Measurements from ENCODE around the gene NYAP2. TPM values are rescaled to one million over a fixed set of nuclear protein-coding genes. Genes with fewer than 3 reads are reported as not detected.

Gene NYAP2
- total RNA-seq, 2 experiments from 2014 or later = not detected

- no peaks in the 10 kb centered on the region for H3K9me3 Mint-ChIP-seq
- no peak for DNase-seq
- CTCF ChIA-PET = no interaction called here
- H3K36me3 Mint-ChIP-seq = no peaks in the 10 kb centered on the region
- peaks cover 8% of the 10 kb centered on the region for H3K27me3 Mint-ChIP-seq
- POLR2A ChIA-PET = no interaction called here
- intact Hi-C loops (cut with micrococcal nuclease) = no loop called here
- H3K4me3 Mint-ChIP-seq = no peak overlapping the region
- H3K27ac Mint-ChIP-seq = no peak overlapping the region
- H3K4me1 Mint-ChIP-seq (ENCODE audit: low read depth) = no peaks in the 10 kb centered on the region
Measured at GRCh38 chr2:225437319-225437718, 37.8 kb downstream of the NYAP2 start.

- ChIA-PET POLR2A (no interaction called here), CTCF (no interaction called here)
- Mint-ChIP-seq H3K36me3 (no peaks in the 10 kb centered on the region), H3K4me1 (ENCODE audit: low read depth) (no peaks in the 10 kb centered on the region), H3K27ac (no peak overlapping the region), H3K27me3 (peaks cover 13% of the 10 kb centered on the region), H3K9me3 (no peaks in the 10 kb centered on the region), H3K4me3 (no peak overlapping the region)
- DNase-seq = no peak
- intact Hi-C loops (cut with micrococcal nuclease) = no loop called here
Measured at GRCh38 chr2:225438248-225438647, 38.7 kb downstream of the NYAP2 start.

GRCh38 chr2:225452677-225453076, 53.2 kb downstream of the NYAP2 start:
- CTCF ChIA-PET = interaction anchor here (1.1 kb wide), 1 partner anchor 50 kb away, joined by 3 read pairs; no protein-coding TSS in a partner anchor
- Mint-ChIP-seq H3K27me3 (peaks cover 1% of the 10 kb centered on the region), H3K36me3 (no peaks in the 10 kb centered on the region), H3K4me1 (ENCODE audit: low read depth) (no peaks in the 10 kb centered on the region), H3K27ac (no peak overlapping the region), H3K4me3 (no peak overlapping the region), H3K9me3 (no peaks in the 10 kb centered on the region)
- POLR2A ChIA-PET = no interaction called here
- DNase-seq = no peak
- intact Hi-C loops (cut with micrococcal nuclease) = no loop called here

- intact Hi-C loops (cut with micrococcal nuclease) = no loop called here
- Mint-ChIP-seq H3K9me3 (no peaks in the 10 kb centered on the region), H3K4me3 (no peak overlapping the region), H3K27me3 (peaks cover 6% of the 10 kb centered on the region), H3K36me3 (no peaks in the 10 kb centered on the region), H3K4me1 (ENCODE audit: low read depth) (no peaks in the 10 kb centered on the region), H3K27ac (no peak overlapping the region)
- CTCF ChIA-PET = no interaction called here
- POLR2A ChIA-PET = no interaction called here
- DNase-seq = no peak
Measured at GRCh38 chr2:225454412-225454811, 54.9 kb downstream of the NYAP2 start.

GRCh38 chr2:225456619-225457260, 57.2 kb downstream of the NYAP2 start:
- CTCF ChIA-PET = no interaction called here
- Mint-ChIP-seq H3K27ac (no peak overlapping the region), H3K9me3 (no peaks in the 10 kb centered on the region), H3K4me1 (ENCODE audit: low read depth) (no peaks in the 10 kb centered on the region), H3K4me3 (no peak overlapping the region), H3K27me3 (peaks cover 10% of the 10 kb centered on the region), H3K36me3 (no peaks in the 10 kb centered on the region)
- intact Hi-C loops (cut with micrococcal nuclease) = no loop called here
- no peak for DNase-seq
- POLR2A ChIA-PET = no interaction called here

- CTCF ChIA-PET = no interaction called here
- no peak overlapping the region for H3K27ac Mint-ChIP-seq
- POLR2A ChIA-PET = no interaction called here
- no peaks in the 10 kb centered on the region for H3K36me3 Mint-ChIP-seq
- peaks cover 10% of the 10 kb centered on the region for H3K27me3 Mint-ChIP-seq
- intact Hi-C loops (cut with micrococcal nuclease) = no loop called here
- H3K4me3 Mint-ChIP-seq = no peak overlapping the region
- H3K4me1 Mint-ChIP-seq (ENCODE audit: low read depth) = no peaks in the 10 kb centered on the region
- DNase-seq = no peak
- H3K9me3 Mint-ChIP-seq = no peaks in the 10 kb centered on the region
Measured at GRCh38 chr2:225457482-225457881, 58.0 kb downstream of the NYAP2 start.

- H3K36me3 Mint-ChIP-seq = no peaks in the 10 kb centered on the region
- no peak overlapping the region for H3K4me3 Mint-ChIP-seq
- POLR2A ChIA-PET = no interaction called here
- no peak overlapping the region for H3K27ac Mint-ChIP-seq
- CTCF ChIA-PET = interaction anchor here (0.6 kb wide), 1 partner anchor 11 kb away, joined by 3 read pairs; no protein-coding TSS in a partner anchor
- no peaks in the 10 kb centered on the region for H3K9me3 Mint-ChIP-seq
- H3K27me3 Mint-ChIP-seq = peaks cover 10% of the 10 kb centered on the region
- intact Hi-C loops (cut with micrococcal nuclease) = no loop called here
- no peaks in the 10 kb centered on the region for H3K4me1 Mint-ChIP-seq (ENCODE audit: low read depth)
- no peak for DNase-seq
Measured at GRCh38 chr2:225458431-225459117, 59.1 kb downstream of the NYAP2 start.

- DNase-seq = no peak
- CTCF ChIA-PET = no interaction called here
- POLR2A ChIA-PET = no interaction called here
- Mint-ChIP-seq H3K9me3 (no peaks in the 10 kb centered on the region), H3K27me3 (peaks cover 8% of the 10 kb centered on the region), H3K27ac (no peak overlapping the region), H3K4me3 (no peak overlapping the region), H3K4me1 (ENCODE audit: low read depth) (peaks cover 16% of the 10 kb centered on the region), H3K36me3 (no peaks in the 10 kb centered on the region)
- intact Hi-C loops (cut with micrococcal nuclease) = loop anchor here (10.0 kb wide), 1 partner anchor 458 kb away; no protein-coding TSS in a partner anchor
Measured at GRCh38 chr2:225462417-225462816, 62.9 kb downstream of the NYAP2 start.

- Mint-ChIP-seq H3K27ac (no peak overlapping the region), H3K9me3 (no peaks in the 10 kb centered on the region), H3K4me3 (no peak overlapping the region), H3K4me1 (ENCODE audit: low read depth) (peaks cover 16% of the 10 kb centered on the region), H3K36me3 (no peaks in the 10 kb centered on the region), H3K27me3 (peaks cover 8% of the 10 kb centered on the region)
- no peak for DNase-seq
- ChIA-PET CTCF (no interaction called here), POLR2A (no interaction called here)
- intact Hi-C loops (cut with micrococcal nuclease) = loop anchor here (10.0 kb wide), 1 partner anchor 458 kb away; no protein-coding TSS in a partner anchor
Measured at GRCh38 chr2:225462945-225463344, 63.4 kb downstream of the NYAP2 start.

GRCh38 chr2:225463449-225463848, 63.9 kb downstream of the NYAP2 start:
- intact Hi-C loops (cut with micrococcal nuclease) = loop anchor here (10.0 kb wide), 1 partner anchor 459 kb away; no protein-coding TSS in a partner anchor
- Mint-ChIP-seq H3K27ac (no peak overlapping the region), H3K9me3 (no peaks in the 10 kb centered on the region)

GRCh38 chr2:225464346-225465025, 65.0 kb downstream of the NYAP2 start:
- no peaks in the 10 kb centered on the region for H3K9me3 Mint-ChIP-seq
- POLR2A ChIA-PET = no interaction called here
- H3K4me1 Mint-ChIP-seq (ENCODE audit: low read depth) = peaks cover 16% of the 10 kb centered on the region
- CTCF ChIA-PET = no interaction called here
- H3K4me3 Mint-ChIP-seq = peak overlapping the region; percentile 42
- no peak overlapping the region for H3K27ac Mint-ChIP-seq
- no peaks in the 10 kb centered on the region for H3K36me3 Mint-ChIP-seq
- intact Hi-C loops (cut with micrococcal nuclease) = loop anchor here (10.0 kb wide), 1 partner anchor 460 kb away; no protein-coding TSS in a partner anchor
- DNase-seq = no peak
- H3K27me3 Mint-ChIP-seq = peaks cover 4% of the 10 kb centered on the region

More at GRCh38 chr2:225463449-225463848, 63.9 kb downstream of the NYAP2 start:
- CTCF ChIA-PET = no interaction called here
- DNase-seq = no peak
- no peaks in the 10 kb centered on the region for H3K36me3 Mint-ChIP-seq
- H3K4me1 Mint-ChIP-seq (ENCODE audit: low read depth) = peaks cover 16% of the 10 kb centered on the region
- H3K4me3 Mint-ChIP-seq = no peak overlapping the region
- POLR2A ChIA-PET = no interaction called here
- H3K27me3 Mint-ChIP-seq = peaks cover 8% of the 10 kb centered on the region

- CTCF ChIA-PET = no interaction called here
- POLR2A ChIA-PET = no interaction called here
- intact Hi-C loops (cut with micrococcal nuclease) = loop anchor here (10.0 kb wide), 1 partner anchor 461 kb away; no protein-coding TSS in a partner anchor
- no peak overlapping the region for H3K27ac Mint-ChIP-seq
- no peak overlapping the region for H3K4me3 Mint-ChIP-seq
- no peak for DNase-seq
- no peaks in the 10 kb centered on the region for H3K27me3 Mint-ChIP-seq
- no peaks in the 10 kb centered on the region for H3K36me3 Mint-ChIP-seq
- no peaks in the 10 kb centered on the region for H3K9me3 Mint-ChIP-seq
- peaks cover 16% of the 10 kb centered on the region for H3K4me1 Mint-ChIP-seq (ENCODE audit: low read depth)
Measured at GRCh38 chr2:225465827-225466226, 66.3 kb downstream of the NYAP2 start.
